HUDEP-2 (cell line): ENCODE measurements around the gene MEGF10.

Source experiments
- DNase-seq, 76 experiments: peaks; one replicate each; lab custom pipeline; 2025; ENCODE audit not compliant: unreplicated experiment in 76 of 76; lab: John Stamatoyannopoulos, UW

Gene MEGF10

GRCh38 chr5:127506616-127507015 is 216.0 kb downstream of the MEGF10 start:
- DNase-seq, result no peak

- DNase-seq, result no peak
These were observed 218.2 kb downstream of the MEGF10 start for GRCh38 chr5:127508644-127509373.
